Erythroblast (primary cell): ENCODE results near the gene NT5M.

Experiments used
- GATA1 ChIP-seq: IDR thresholded peaks from 2 replicates; pipeline ENCODE4 v1.6.1; 2011; ENCODE audit warnings: low read depth, mild to moderate bottlenecking, control low read depth, low read length, moderate library complexity
- POLR2A ChIP-seq: IDR thresholded peaks from 2 replicates; pipeline ENCODE4 v1.6.1; 2011; ENCODE audit warnings: mild to moderate bottlenecking, low read length

GRCh38 chr17:17372856-17373520 is 69.8 kb downstream of the NT5M start:
- TF ChIP-seq POLR2A = no peak
- no peak for TF ChIP-seq GATA1
